Measurements from ENCODE around the gene ADSL. TPM values are rescaled to one million over a fixed set of nuclear protein-coding genes. Genes with fewer than 3 reads are reported as not detected.

The ADSL gene
- total RNA-seq, 1 experiment from 2014 or later: 126 TPM

DNA sequence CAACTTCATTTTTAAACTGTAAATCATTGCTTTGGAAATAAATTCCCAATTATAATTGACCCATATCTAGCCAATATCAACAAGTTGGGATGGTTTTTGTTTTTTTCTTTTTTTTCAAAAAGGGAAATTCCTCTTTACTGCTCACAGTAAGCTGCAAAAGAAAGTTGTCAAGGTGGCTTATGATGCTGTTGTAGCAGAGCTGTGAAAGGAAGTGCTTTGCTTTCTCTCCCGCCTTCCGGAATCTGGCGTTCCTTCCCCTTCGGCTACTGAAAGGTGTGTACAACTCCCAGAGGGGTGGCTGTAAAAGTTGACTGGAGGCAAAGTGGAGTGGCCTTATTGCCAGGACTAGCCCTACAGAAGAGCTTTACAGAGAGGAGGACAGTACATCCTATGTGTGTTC lies 16.2 kb upstream of the ADSL start:
- ATAC-seq: no peak
- intact Hi-C loops (cut with micrococcal nuclease): no loop called here
- Histone ChIP-seq H3K4me1 (ENCODE audit: control insufficient read depth in 1 of 2, insufficient read depth in 2 of 2, low read length in 2 of 2) (no peaks in the 10 kb centered on the region), H3K9me2 (ENCODE audit: insufficient read depth) (no peaks in the 10 kb centered on the region), H3K4me2 (ENCODE audit: low read length) (no peak overlapping the region), H3K79me2 (ENCODE audit: insufficient read depth, low read length) (no peaks in the 10 kb centered on the region), H3K9ac (ENCODE audit: low read length) (no peak overlapping the region), H3K4me3 (replicated peaks in 1 of 2; ENCODE audit: low read depth in 1 of 2, low read length in 2 of 2) (no peak overlapping the region), H3K27ac (ENCODE audit: low read depth, low read length) (no peak overlapping the region), H3K36me3 (ENCODE audit: control insufficient read depth in 1 of 2, insufficient read depth in 2 of 2, low read length in 2 of 2) (peaks cover 0 to 4% of the 10 kb centered on the region in 2 experiments; a peak in 1 of 4 replicates), H3K27me3 (ENCODE audit: insufficient read depth, low read length) (no peaks in the 10 kb centered on the region), H4K20me1 (ENCODE audit: insufficient read depth) (no peaks in the 10 kb centered on the region), H3K9me3 (ENCODE audit: control insufficient read depth in 1 of 2, insufficient read depth in 1 of 2, low read depth in 1 of 2, low read length in 2 of 2) (no peaks in the 10 kb centered on the region), H2AFZ (ENCODE audit: low read depth, low read length, poor library complexity, severe bottlenecking) (no peak overlapping the region)
- CTCF ChIA-PET: no interaction called here
- RAD21 ChIA-PET (ENCODE audit: low non-redundant PET in 1 of 2, low total read pairs in 2 of 2, uncharacterized antibody in 2 of 2, unreplicated experiment in 2 of 2): no interaction called here
- no TSS peak for BruUV-seq (replicated peaks)
- no peak for DNase-seq (ENCODE audit: low read depth, low spot score)
- POLR2A ChIA-PET: no interaction called here
- TF ChIP-seq POLR2AphosphoS5 (IDR thresholded peaks at IDR 0.05; ENCODE audit: low read depth, low read length) (no peak), EGR1 (IDR thresholded peaks at IDR 0.05; ENCODE audit: low read depth) (no peak), ELF1 (IDR thresholded peaks at IDR 0.05; ENCODE audit: borderline replicate concordance, low read depth) (no peak), CBX3 (IDR thresholded peaks at IDR 0.05; ENCODE audit: low read depth) (no peak), EZH2 (IDR thresholded peaks at IDR 0.05) (no peak), SRF (IDR thresholded peaks at IDR 0.05; ENCODE audit: low read depth) (no peak), SIN3A (IDR thresholded peaks at IDR 0.05; ENCODE audit: low read depth) (no peak), POLR2A (IDR thresholded peaks at IDR 0.05; ENCODE audit: borderline replicate concordance, extremely low read depth, insufficient read depth, insufficient read length) (no peak)

DNA sequence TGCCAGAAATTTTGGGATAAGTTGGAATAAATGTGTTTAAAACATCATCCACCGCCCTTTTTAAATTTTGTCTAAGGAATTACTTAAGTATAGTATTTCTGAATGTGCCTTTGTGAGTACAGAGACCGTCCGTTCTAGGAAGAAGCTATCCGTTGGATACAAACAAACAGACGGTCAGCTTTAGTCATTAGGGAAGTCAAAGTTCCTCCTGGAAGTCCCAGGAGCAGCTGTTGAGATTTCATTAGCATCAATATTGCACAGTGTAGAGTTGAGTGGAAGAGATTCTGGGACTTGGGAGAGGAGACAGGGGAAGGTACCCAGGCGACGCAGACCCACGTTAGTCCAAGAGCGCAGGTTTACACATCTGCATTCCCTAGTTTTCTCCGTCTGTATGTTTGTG lies 15.7 kb upstream of the ADSL start:
- H3K27ac ChIP-seq (ENCODE audit: low read depth, low read length): no peak overlapping the region
- peaks cover 0 to 4% of the 10 kb centered on the region in 2 experiments; a peak in 1 of 4 replicates for H3K36me3 ChIP-seq (ENCODE audit: control insufficient read depth in 1 of 2, insufficient read depth in 2 of 2, low read length in 2 of 2)
- no peaks in the 10 kb centered on the region for H3K79me2 ChIP-seq (ENCODE audit: insufficient read depth, low read length)
- H3K27me3 ChIP-seq (ENCODE audit: insufficient read depth, low read length): no peaks in the 10 kb centered on the region
- no peak overlapping the region for H2AFZ ChIP-seq (ENCODE audit: low read depth, low read length, poor library complexity, severe bottlenecking)
- ChIA-PET POLR2A (no interaction called here), CTCF (no interaction called here), RAD21 (ENCODE audit: low non-redundant PET in 1 of 2, low total read pairs in 2 of 2, uncharacterized antibody in 2 of 2, unreplicated experiment in 2 of 2) (no interaction called here)
- H3K9me3 ChIP-seq (ENCODE audit: control insufficient read depth in 1 of 2, insufficient read depth in 1 of 2, low read depth in 1 of 2, low read length in 2 of 2): no peaks in the 10 kb centered on the region
- no peak overlapping the region for H3K4me3 ChIP-seq (replicated peaks in 1 of 2; ENCODE audit: low read depth in 1 of 2, low read length in 2 of 2)
- no peaks in the 10 kb centered on the region for H3K9me2 ChIP-seq (ENCODE audit: insufficient read depth)
- ATAC-seq (no peak), DNase-seq (ENCODE audit: low read depth, low spot score) (no peak)
- TF ChIP-seq EZH2phosphoT487 (IDR thresholded peaks at IDR 0.05; ENCODE audit: borderline replicate concordance): no peak
- no peak for TF ChIP-seq JUND (IDR thresholded peaks at IDR 0.05)
- TF ChIP-seq, protein P1, sequence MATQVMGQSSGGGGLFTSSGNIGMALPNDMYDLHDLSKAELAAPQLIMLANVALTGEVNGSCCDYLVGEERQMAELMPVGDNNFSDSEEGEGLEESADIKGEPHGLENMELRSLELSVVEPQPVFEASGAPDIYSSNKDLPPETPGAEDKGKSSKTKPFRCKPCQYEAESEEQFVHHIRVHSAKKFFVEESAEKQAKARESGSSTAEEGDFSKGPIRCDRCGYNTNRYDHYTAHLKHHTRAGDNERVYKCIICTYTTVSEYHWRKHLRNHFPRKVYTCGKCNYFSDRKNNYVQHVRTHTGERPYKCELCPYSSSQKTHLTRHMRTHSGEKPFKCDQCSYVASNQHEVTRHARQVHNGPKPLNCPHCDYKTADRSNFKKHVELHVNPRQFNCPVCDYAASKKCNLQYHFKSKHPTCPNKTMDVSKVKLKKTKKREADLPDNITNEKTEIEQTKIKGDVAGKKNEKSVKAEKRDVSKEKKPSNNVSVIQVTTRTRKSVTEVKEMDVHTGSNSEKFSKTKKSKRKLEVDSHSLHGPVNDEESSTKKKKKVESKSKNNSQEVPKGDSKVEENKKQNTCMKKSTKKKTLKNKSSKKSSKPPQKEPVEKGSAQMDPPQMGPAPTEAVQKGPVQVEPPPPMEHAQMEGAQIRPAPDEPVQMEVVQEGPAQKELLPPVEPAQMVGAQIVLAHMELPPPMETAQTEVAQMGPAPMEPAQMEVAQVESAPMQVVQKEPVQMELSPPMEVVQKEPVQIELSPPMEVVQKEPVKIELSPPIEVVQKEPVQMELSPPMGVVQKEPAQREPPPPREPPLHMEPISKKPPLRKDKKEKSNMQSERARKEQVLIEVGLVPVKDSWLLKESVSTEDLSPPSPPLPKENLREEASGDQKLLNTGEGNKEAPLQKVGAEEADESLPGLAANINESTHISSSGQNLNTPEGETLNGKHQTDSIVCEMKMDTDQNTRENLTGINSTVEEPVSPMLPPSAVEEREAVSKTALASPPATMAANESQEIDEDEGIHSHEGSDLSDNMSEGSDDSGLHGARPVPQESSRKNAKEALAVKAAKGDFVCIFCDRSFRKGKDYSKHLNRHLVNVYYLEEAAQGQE (IDR thresholded peaks at IDR 0.05; ENCODE audit: low read depth): no peak
- no peak for TF ChIP-seq ELF1 (IDR thresholded peaks at IDR 0.05; ENCODE audit: borderline replicate concordance, low read depth)
- no peak for TF ChIP-seq EGR1 (IDR thresholded peaks at IDR 0.05; ENCODE audit: low read depth)
- no peak for TF ChIP-seq CBX3 (IDR thresholded peaks at IDR 0.05; ENCODE audit: low read depth)
- TF ChIP-seq POLR2A (IDR thresholded peaks at IDR 0.05; ENCODE audit: borderline replicate concordance, extremely low read depth, insufficient read depth, insufficient read length): no peak
- no peak overlapping the region for H3K9ac ChIP-seq (ENCODE audit: low read length)
- H4K20me1 ChIP-seq (ENCODE audit: insufficient read depth): no peaks in the 10 kb centered on the region
- no peaks in the 10 kb centered on the region for H3K4me1 ChIP-seq (ENCODE audit: control insufficient read depth in 1 of 2, insufficient read depth in 2 of 2, low read length in 2 of 2)
- intact Hi-C loops (cut with micrococcal nuclease): no loop called here
- H3K4me2 ChIP-seq (ENCODE audit: low read length): no peak overlapping the region
- no TSS peak for BruUV-seq (replicated peaks)

Data from HCT116 (cell line).